HCT116 (cell line): ENCODE results near the gene P2RX7. TPM values are rescaled to one million over a fixed set of nuclear protein-coding genes. Genes with fewer than 3 reads are reported as not detected.

Experiments
- ATAC-seq: fragments of 200-7000 bp; cut with Tn5 transposase; 2 replicates; pipeline ENCODE4 v1.9.1; 2020; ENCODE audit warnings: mild to moderate bottlenecking, moderate library complexity
- BruUV-seq: library from RNA; stranded (reverse); fragments of 400-500 nt; replicated peaks from 2 replicates; lab custom pipeline; 2021; lab: Mats Ljungman, UMichigan
- CTCF ChIA-PET: fragments of 300-600 bp; sonication (Branson Sonifier 250); formaldehyde crosslinking; loops from one replicate; lab custom pipeline; 2021; ENCODE audit warnings: antibody characterized with exemption; lab: Charles Lee
- POLR2A ChIA-PET: fragments of 300-600, 350-600 bp; sonication (Branson Sonifier 250); formaldehyde crosslinking; loops from one replicate; lab custom pipeline; 2021; ENCODE audit warnings: antibody characterized with exemption; lab: Charles Lee
- RAD21 ChIA-PET, 2 experiments: fragments of 300-600 bp; sonication (Branson Sonifier 250); formaldehyde crosslinking; loops; one replicate each; lab custom pipeline; 2023; ENCODE audit warnings: low total read pairs in 2 of 2; ENCODE audit not compliant: uncharacterized antibody in 2 of 2, unreplicated experiment in 2 of 2, low non-redundant PET in 1 of 2; lab: Charles Lee
- DNase-seq: peaks from one replicate; pipeline ENCODE4 v3.0.0-alpha.2; 2010; ENCODE audit warnings: low read depth, low spot score
- H2AFZ ChIP-seq: fragments of 200-600 bp; shearing (Covaris generic), sonication (generic); 2 replicates; pipeline ENCODE4 v1.6.1; 2017; ENCODE audit warnings: low read depth, mixed run types, mixed read lengths, antibody characterized with exemption, low read length; ENCODE audit not compliant: poor library complexity, severe bottlenecking
- H3K27ac ChIP-seq: 2 replicates; pipeline ENCODE4 v1.5.1; 2012; ENCODE audit warnings: low read depth, low read length
- H3K27me3 ChIP-seq: fragments of 200-600 bp; sonication (generic); 2 replicates; pipeline ENCODE4 v1.6.1; 2016; ENCODE audit warnings: mixed run types, low read length, mixed read lengths; ENCODE audit not compliant: insufficient read depth
- H3K36me3 ChIP-seq, 2 experiments: fragments of 200-500 bp in 1 of 2; fragments of 200-600 bp in 1 of 2; sonication (Bioruptor generic) in 1 of 2; sonication (generic) in 1 of 2; 2 replicates each; pipeline versions ENCODE4 v1.5.1 to v1.6.1; 2014 to 2016; ENCODE audit warnings: low read length in 2 of 2, inconsistent platforms in 1 of 2, mixed read lengths in 1 of 2, mixed run types in 1 of 2; ENCODE audit not compliant: insufficient read depth in 2 of 2, control insufficient read depth in 1 of 2
- H3K4me1 ChIP-seq, 2 experiments: fragments of 200-600 bp in 1 of 2; sonication (generic) in 1 of 2; 2 replicates each; pipeline versions ENCODE4 v1.5.1 to v1.6.1; 2012 to 2017; ENCODE audit warnings: low read length in 2 of 2, inconsistent platforms in 1 of 2, mild to moderate bottlenecking in 1 of 2, mixed read lengths in 1 of 2, mixed run types in 1 of 2, moderate library complexity in 1 of 2; ENCODE audit not compliant: insufficient read depth in 2 of 2, control insufficient read depth in 1 of 2
- H3K4me2 ChIP-seq: fragments of 200-600 bp; sonication (generic); 2 replicates; pipeline ENCODE4 v1.6.1; 2017; ENCODE audit warnings: mixed run types, low read length, mixed read lengths
- H3K4me3 ChIP-seq, 2 experiments: fragments of 200-600 bp in 1 of 2; sonication (generic) in 1 of 2; replicated peaks in 1 of 2; 2 replicates each; pipeline ENCODE4 v1.5.1; 2011 to 2016; ENCODE audit warnings: low read length in 2 of 2, control low read depth in 1 of 2, low read depth in 1 of 2, mild to moderate bottlenecking in 1 of 2, mixed read lengths in 1 of 2, mixed run types in 1 of 2
- H3K79me2 ChIP-seq: fragments of 200-600 bp; sonication (generic); 2 replicates; pipeline ENCODE4 v1.6.1; 2017; ENCODE audit warnings: mild to moderate bottlenecking, mixed run types, low read length, moderate library complexity, mixed read lengths; ENCODE audit not compliant: insufficient read depth
- H3K9ac ChIP-seq: fragments of 200-600 bp; sonication (generic); 2 replicates; pipeline ENCODE4 v1.6.1; 2016; ENCODE audit warnings: low read length, mixed read lengths
- H3K9me2 ChIP-seq: fragments of 200-600 bp; sonication (generic), shearing (Covaris generic); 2 replicates; pipeline ENCODE4 v1.6.1; 2017; ENCODE audit warnings: mixed run types, mild to moderate bottlenecking, moderate library complexity; ENCODE audit not compliant: insufficient read depth
- H3K9me3 ChIP-seq, 2 experiments: fragments of 200-500 bp in 1 of 2; fragments of 200-600 bp in 1 of 2; sonication (Bioruptor generic) in 1 of 2; sonication (generic) in 1 of 2; 2 replicates each; pipeline ENCODE4 v1.6.1; 2014 to 2017; ENCODE audit warnings: low read length in 2 of 2, mixed read lengths in 2 of 2, inconsistent platforms in 1 of 2, low read depth in 1 of 2, mild to moderate bottlenecking in 1 of 2, mixed run types in 1 of 2, moderate library complexity in 1 of 2; ENCODE audit not compliant: control insufficient read depth in 1 of 2, insufficient read depth in 1 of 2
- H4K20me1 ChIP-seq: fragments of 200-600 bp; sonication (generic), shearing (Covaris generic); 2 replicates; pipeline ENCODE4 v1.6.1; 2017; ENCODE audit warnings: mixed run types, mild to moderate bottlenecking, moderate library complexity; ENCODE audit not compliant: insufficient read depth
- CBX3 ChIP-seq: IDR thresholded peaks from 2 replicates; pipeline ENCODE4 v1.6.1; 2012; ENCODE audit warnings: low read depth
- CTCF ChIP-seq, 3 experiments: fragments of 200-600 bp in 1 of 3; sonication (generic) in 1 of 3; IDR thresholded peaks in 2 of 3; conservative IDR thresholded peaks in 1 of 3; 2 replicates each; pipeline ENCODE4 v1.5.1; 2012 to 2017; ENCODE audit warnings: low read depth in 2 of 3, low read length in 2 of 3, antibody characterized with exemption in 1 of 3, borderline replicate concordance in 1 of 3, control low read depth in 1 of 3, mild to moderate bottlenecking in 1 of 3, mixed read lengths in 1 of 3, mixed run types in 1 of 3, moderate library complexity in 1 of 3; ENCODE audit not compliant: insufficient read depth in 1 of 3
- EGR1 ChIP-seq: IDR thresholded peaks from 2 replicates; pipeline ENCODE4 v1.6.1; 2012; ENCODE audit warnings: low read depth
- ELF1 ChIP-seq: IDR thresholded peaks from 2 replicates; pipeline ENCODE4 v1.6.1; 2012; ENCODE audit warnings: low read depth, borderline replicate concordance
- EZH2 ChIP-seq: fragments of 200-600 bp; sonication (generic); IDR thresholded peaks from 2 replicates; pipeline ENCODE4 v1.6.1; 2017; ENCODE audit warnings: antibody characterized with exemption, mixed run types
- EZH2phosphoT487 ChIP-seq: fragments of 200-600 bp; IDR thresholded peaks from 2 replicates; pipeline ENCODE4 v1.6.1; 2018; ENCODE audit warnings: antibody characterized with exemption, borderline replicate concordance
- POLR2A ChIP-seq: IDR thresholded peaks from 2 replicates; pipeline ENCODE4 v1.7.0; 2011; ENCODE audit warnings: borderline replicate concordance; ENCODE audit not compliant: insufficient read depth, insufficient read length; ENCODE audit errors: extremely low read depth
- POLR2AphosphoS5 ChIP-seq: IDR thresholded peaks from 2 replicates; pipeline ENCODE4 v1.6.1; 2011; ENCODE audit warnings: mild to moderate bottlenecking, low read depth, low read length, moderate library complexity
- SP1 ChIP-seq: IDR thresholded peaks from 2 replicates; pipeline ENCODE4 v1.6.1; 2012; ENCODE audit warnings: low read depth
- SRF ChIP-seq: IDR thresholded peaks from 2 replicates; pipeline ENCODE4 v1.6.1; 2012; ENCODE audit warnings: low read depth
- TCF7L2 ChIP-seq: IDR thresholded peaks from 2 replicates; pipeline ENCODE4 v1.7.0; 2011; ENCODE audit warnings: borderline replicate concordance, inconsistent platforms; ENCODE audit not compliant: insufficient read depth, insufficient read length; ENCODE audit errors: extremely low read depth
- intact Hi-C: fragments of 100-400 bp; cut with micrococcal nuclease; formaldehyde crosslinking; loops from 2 replicates; pipeline ENCODE4 v1.10.0; 2022
- total RNA-seq: library from RNA; stranded (reverse); gene quantifications from one replicate; pipeline ENCODE4 v1.2.1, GENCODE V29; 2021; ENCODE audit not compliant: unreplicated experiment
- TF ChIP-seq, protein P1 (sequence below): IDR thresholded peaks from 2 replicates; pipeline ENCODE4 v1.6.1; 2011; ENCODE audit warnings: mild to moderate bottlenecking, low read length, moderate library complexity; ENCODE audit not compliant: insufficient replicate concordance; ENCODE audit errors: extremely low read depth
- TF ChIP-seq, protein P2 (sequence below): IDR thresholded peaks from 2 replicates; pipeline ENCODE4 v1.6.1; 2012

Gene P2RX7
- total RNA-seq, 1 experiment from 2014 or later = 1.5 TPM

- intact Hi-C loops = no loop called here
- Histone ChIP-seq H3K79me2 (no peaks in the 10 kb centered on the region), H3K27ac (no peak overlapping the region), H2AFZ (no peak overlapping the region), H4K20me1 (no peaks in the 10 kb centered on the region), H3K4me3 (no peak overlapping the region), H3K4me2 (no peak overlapping the region), H3K36me3 (no peaks in the 10 kb centered on the region), H3K9ac (no peak overlapping the region), H3K27me3 (no peaks in the 10 kb centered on the region), H3K9me3 (no peaks in the 10 kb centered on the region), H3K4me1 (no peaks in the 10 kb centered on the region), H3K9me2 (no peaks in the 10 kb centered on the region)
- POLR2A ChIA-PET = no interaction called here
- TF ChIP-seq CBX3 (no peak), SP1 (no peak), POLR2A (no peak), SRF (no peak), EZH2phosphoT487 (no peak), TCF7L2 (no peak), EZH2 (no peak), EGR1 (no peak), ELF1 (no peak), CTCF (IDR thresholded peaks at IDR 0.05 in 2 of 3, conservative IDR thresholded peaks at IDR 0.05 in 1 of 3; ENCODE audit: borderline replicate concordance in 1 of 3, insufficient read depth in 1 of 3, low read depth in 2 of 3, low read length in 2 of 3) (no peak), POLR2AphosphoS5 (no peak)
- TF ChIP-seq, protein P1, sequence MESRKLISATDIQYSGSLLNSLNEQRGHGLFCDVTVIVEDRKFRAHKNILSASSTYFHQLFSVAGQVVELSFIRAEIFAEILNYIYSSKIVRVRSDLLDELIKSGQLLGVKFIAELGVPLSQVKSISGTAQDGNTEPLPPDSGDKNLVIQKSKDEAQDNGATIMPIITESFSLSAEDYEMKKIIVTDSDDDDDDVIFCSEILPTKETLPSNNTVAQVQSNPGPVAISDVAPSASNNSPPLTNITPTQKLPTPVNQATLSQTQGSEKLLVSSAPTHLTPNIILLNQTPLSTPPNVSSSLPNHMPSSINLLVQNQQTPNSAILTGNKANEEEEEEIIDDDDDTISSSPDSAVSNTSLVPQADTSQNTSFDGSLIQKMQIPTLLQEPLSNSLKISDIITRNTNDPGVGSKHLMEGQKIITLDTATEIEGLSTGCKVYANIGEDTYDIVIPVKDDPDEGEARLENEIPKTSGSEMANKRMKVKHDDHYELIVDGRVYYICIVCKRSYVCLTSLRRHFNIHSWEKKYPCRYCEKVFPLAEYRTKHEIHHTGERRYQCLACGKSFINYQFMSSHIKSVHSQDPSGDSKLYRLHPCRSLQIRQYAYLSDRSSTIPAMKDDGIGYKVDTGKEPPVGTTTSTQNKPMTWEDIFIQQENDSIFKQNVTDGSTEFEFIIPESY = no peak
- TF ChIP-seq, protein P2, sequence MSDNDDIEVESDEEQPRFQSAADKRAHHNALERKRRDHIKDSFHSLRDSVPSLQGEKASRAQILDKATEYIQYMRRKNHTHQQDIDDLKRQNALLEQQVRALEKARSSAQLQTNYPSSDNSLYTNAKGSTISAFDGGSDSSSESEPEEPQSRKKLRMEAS = no peak
- BruUV-seq = no TSS peak
- RAD21 ChIA-PET = no interaction called here
- no peak for ATAC-seq
- DNase-seq = no peak
- CTCF ChIA-PET = no interaction called here
Measured at GRCh38 chr12:121172145-121172544, 39.5 kb downstream of the P2RX7 start.
